Measurements from ENCODE around the gene PHF5A. TPM values are rescaled to one million over a fixed set of nuclear protein-coding genes. Genes with fewer than 3 reads are reported as not detected.

The PHF5A gene
- total RNA-seq, 1 donor from 2014 or later = 61.1 TPM

DNA sequence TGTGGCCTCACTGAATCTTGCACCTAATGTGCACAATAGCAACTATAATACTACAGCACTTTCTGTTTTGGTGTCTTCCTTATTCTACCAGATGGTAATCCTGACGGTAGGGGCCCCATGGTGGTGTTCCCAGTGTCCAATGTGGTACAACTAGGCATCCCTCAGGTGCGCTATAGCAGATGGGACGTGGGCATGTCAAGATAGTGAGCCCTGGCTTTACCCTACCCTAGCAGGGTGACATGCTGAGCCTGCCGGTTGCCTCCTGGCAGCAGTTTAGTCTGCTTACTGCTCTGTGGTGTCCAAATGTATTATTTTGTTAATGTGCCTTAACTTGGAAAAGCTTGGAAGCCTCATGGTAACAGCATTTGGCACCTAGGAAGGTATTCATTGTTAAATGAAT, 19.6 kb upstream of the PHF5A start:
- TF ChIP-seq, protein P1, sequence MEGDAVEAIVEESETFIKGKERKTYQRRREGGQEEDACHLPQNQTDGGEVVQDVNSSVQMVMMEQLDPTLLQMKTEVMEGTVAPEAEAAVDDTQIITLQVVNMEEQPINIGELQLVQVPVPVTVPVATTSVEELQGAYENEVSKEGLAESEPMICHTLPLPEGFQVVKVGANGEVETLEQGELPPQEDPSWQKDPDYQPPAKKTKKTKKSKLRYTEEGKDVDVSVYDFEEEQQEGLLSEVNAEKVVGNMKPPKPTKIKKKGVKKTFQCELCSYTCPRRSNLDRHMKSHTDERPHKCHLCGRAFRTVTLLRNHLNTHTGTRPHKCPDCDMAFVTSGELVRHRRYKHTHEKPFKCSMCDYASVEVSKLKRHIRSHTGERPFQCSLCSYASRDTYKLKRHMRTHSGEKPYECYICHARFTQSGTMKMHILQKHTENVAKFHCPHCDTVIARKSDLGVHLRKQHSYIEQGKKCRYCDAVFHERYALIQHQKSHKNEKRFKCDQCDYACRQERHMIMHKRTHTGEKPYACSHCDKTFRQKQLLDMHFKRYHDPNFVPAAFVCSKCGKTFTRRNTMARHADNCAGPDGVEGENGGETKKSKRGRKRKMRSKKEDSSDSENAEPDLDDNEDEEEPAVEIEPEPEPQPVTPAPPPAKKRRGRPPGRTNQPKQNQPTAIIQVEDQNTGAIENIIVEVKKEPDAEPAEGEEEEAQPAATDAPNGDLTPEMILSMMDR (conservative IDR thresholded peaks at IDR 0.05; ENCODE audit: low read depth, low read length) = no peak
- DNase-seq (ENCODE audit: low read depth) = no peak
- H3K4me3 ChIP-seq (ENCODE audit: low read depth, low read length) = no peak overlapping the region

DNA sequence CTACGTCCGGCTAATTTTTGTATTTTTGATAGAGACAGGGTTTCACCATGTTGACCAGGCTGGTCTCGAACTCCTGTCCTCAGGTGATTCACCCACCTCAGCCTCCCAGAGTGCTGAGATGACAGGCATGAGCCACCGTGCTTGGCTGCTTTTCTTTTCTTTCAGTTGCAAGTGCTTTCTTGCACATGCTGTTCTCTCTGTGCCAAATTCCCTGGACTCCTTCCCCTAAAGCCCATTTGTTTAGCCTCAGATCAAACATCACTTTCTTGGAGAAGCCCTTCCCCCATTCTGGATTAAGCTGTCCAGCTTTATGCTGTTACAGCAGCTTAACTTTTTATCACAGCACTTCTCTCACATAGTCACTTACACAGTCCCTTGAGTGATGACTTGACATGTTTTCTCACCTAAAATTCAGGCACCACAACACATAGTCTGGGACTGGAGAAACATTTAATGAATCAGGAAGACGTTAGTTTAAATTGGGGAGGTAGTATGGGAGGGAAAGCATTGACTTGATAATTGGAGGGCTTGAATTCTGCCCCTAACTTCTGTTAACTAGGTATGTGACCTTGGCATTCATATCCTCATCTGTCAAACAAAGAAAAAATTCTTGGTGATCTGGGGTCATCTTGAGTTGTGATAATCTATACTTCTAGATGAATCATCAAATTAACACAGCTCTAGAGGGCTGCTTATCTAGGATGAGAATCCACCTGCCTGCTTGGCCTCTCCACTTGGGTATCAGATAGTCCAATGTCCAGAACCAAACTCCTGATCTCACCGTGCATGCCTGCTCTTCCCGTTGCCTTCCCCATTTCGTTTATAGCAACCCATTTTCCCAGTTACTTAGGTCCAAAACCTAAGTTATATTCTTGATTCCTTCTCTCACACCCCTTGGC, 18.8 kb upstream of the PHF5A start:
- TF ChIP-seq, protein P1 (conservative IDR thresholded peaks at IDR 0.05; ENCODE audit: low read depth, low read length) = no peak
- no peak for DNase-seq (ENCODE audit: low read depth)

DNA sequence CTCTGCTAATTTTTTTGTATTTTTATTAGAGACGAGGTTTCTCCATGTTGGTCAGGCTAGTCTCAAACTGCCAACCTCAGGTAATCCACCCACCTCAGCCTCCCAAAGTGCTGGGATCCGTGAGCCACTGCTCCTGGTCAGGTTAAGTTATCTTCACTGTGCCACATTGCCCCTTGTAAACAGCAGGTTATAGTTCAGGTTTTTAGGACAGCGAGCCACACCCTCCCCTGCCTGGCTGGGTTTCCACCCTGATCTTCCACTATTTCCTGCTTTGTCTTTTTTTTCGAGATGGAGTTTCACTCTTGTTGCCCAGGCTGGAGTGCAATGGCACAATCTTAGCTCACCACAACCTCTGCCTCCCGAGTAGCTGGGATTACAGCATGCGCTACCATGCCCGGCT, 16.5 kb upstream of the PHF5A start:
- no peak for DNase-seq (ENCODE audit: low read depth)
- TF ChIP-seq, protein P1 (conservative IDR thresholded peaks at IDR 0.05; ENCODE audit: low read depth, low read length) = no peak
- H3K4me3 ChIP-seq (ENCODE audit: low read depth, low read length) = no peak overlapping the region

More for the DNA sequence above, 18.8 kb upstream of the PHF5A start:
- H3K4me3 ChIP-seq (ENCODE audit: low read depth, low read length) = no peak overlapping the region

DNA sequence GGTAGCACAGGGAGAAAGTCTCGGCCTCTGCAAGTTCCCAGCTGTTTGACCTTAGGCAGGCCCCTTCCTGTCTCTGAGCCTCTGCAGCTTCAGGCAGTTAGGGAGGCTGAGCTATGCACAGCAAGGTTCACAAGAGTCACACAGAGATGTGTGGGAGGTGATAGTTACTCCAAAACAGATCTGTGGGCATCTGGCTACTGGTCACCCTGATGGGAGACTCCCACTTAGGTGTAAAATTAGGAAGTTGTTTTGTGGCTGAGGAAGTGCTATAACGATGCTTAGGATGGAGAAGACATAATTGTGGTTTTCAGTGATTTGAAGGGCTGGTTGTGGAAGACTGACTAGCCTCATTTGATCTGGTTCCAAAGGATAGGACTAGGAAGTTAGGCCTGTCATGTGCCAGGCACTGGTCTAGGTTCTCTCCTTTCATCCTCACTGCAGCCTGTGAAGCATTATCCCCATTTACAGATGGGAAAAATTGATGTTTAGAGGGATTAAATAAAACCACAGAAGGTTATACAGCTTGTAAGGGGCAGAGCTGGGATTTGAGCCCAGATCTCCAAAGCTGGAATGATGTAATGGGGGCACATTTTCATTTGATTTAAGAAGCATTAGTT, 13.9 kb upstream of the PHF5A start:
- TF ChIP-seq, protein P1 (conservative IDR thresholded peaks at IDR 0.05; ENCODE audit: low read depth, low read length) = no peak
- H3K4me3 ChIP-seq (ENCODE audit: low read depth, low read length) = no peak overlapping the region
- DNase-seq (ENCODE audit: low read depth) = no peak

DNA sequence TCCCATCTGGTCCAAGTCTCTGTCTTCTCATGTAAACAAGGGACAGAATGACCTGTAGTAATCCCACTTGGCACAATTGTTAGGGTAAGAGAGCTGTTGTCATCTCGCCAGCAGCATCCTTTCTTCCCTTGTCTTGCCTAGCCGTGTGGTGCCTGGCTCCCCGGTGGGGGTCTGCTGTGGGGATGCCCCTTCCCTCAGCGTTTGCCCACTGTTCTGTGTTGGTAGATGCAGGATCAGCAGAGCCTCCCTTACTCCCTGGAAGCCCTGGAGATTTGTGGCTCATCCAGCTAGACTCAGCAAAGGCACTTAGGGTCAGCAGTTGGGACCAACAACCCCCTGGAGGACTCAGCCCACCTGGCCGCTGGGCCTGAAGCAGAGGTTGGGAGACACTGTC, 13.4 kb upstream of the PHF5A start:
- DNase-seq (ENCODE audit: low read depth) = no peak
- TF ChIP-seq, protein P1 (conservative IDR thresholded peaks at IDR 0.05; ENCODE audit: low read depth, low read length) = no peak
- no peak overlapping the region for H3K4me3 ChIP-seq (ENCODE audit: low read depth, low read length)

DNA sequence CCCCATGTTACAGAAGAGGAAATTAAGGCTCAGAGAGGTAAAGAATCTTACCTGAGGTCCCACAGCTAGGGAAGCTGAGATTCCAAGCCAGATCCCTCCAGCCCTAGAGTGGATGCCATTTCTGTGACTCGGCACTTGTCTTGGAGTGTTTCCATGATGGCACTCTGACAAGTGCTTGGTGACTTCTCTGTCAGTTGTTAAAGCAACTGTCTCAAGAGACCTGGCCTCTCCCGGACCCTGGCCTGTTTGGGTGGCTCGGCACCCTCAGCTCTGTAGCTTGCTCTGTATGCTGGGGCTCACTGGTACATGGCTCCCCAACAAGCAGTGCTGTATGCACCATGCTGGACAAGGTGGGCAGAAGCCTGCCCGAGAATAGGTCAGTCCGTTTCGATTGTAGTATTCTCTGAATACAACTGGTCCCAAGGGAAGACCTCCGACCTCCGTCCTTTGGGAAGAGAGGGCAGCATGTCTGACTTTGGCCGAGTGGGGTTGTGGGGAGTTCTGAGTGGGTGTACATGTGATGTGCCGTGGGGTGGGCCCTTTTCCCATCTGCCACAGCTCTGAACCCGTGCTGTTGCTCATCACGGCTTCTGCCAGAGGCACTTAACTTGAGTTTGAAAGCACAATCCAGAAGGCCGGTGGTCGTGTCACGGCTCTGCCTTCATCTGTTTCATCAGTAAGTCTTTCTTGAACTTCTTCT, 12.8 kb upstream of the PHF5A start:
- no peak overlapping the region for H3K4me3 ChIP-seq (ENCODE audit: low read depth, low read length)
- TF ChIP-seq, protein P1 (conservative IDR thresholded peaks at IDR 0.05; ENCODE audit: low read depth, low read length) = no peak
- DNase-seq (ENCODE audit: low read depth) = no peak
